AG04450 (cell line): ENCODE results near the gene ITIH3. TPM values are rescaled to one million over a fixed set of nuclear protein-coding genes. Genes with fewer than 3 reads are reported as not detected.

ENCODE experiments used
- CTCF ChIA-PET: fragments of 300-600, 350-600 bp; formaldehyde crosslinking; extraction: SDS; loops from one replicate; lab custom pipeline; 2022; ENCODE audit warnings: antibody characterized with exemption, inconsistent platforms; lab: Charles Lee
- POLR2A ChIA-PET: fragments of 350-600 bp; formaldehyde crosslinking; extraction: SDS; loops from one replicate; lab custom pipeline; 2021; ENCODE audit warnings: antibody characterized with exemption, inconsistent platforms; lab: Yijun Ruan, JAX
- DNase-seq: peaks from one replicate; pipeline ENCODE4 v3.0.0-alpha.2; 2011; ENCODE audit warnings: low read depth, low spot score
- H3K27ac ChIP-seq: one replicate; pipeline ENCODE4 v1.5.1; 2012; ENCODE audit warnings: low read depth, low read length, control low read depth
- H3K27me3 ChIP-seq: one replicate; pipeline ENCODE4 v1.6.0; 2012; ENCODE audit warnings: low read length; ENCODE audit not compliant: control insufficient read depth, insufficient read depth
- H3K4me3 ChIP-seq: 2 replicates; pipeline ENCODE4 v1.5.1; 2011; ENCODE audit warnings: mild to moderate bottlenecking, low read depth, low read length, control low read depth
- H3K9me3 ChIP-seq: 2 replicates; pipeline ENCODE4 v1.5.1; 2012; ENCODE audit warnings: low read length; ENCODE audit not compliant: control insufficient read depth, insufficient read depth
- CTCF ChIP-seq: IDR thresholded peaks from 2 replicates; pipeline ENCODE4 v1.5.1; 2011; ENCODE audit warnings: low read depth, low read length, control low read depth, inconsistent platforms
- polyA plus RNA-seq: library from polyadenylated mRNA; depleted of rRNA; stranded (reverse); fragments of >200 nt; gene quantifications from 2 replicates; pipeline ENCODE4 v1.2.3, GENCODE V29; 2011

Gene ITIH3
- polyA plus RNA-seq, 1 experiment: 0.72 TPM

- Histone ChIP-seq H3K27ac (no peak overlapping the region), H3K27me3 (peaks cover 21% of the 10 kb centered on the region), H3K9me3 (no peaks in the 10 kb centered on the region; the same call in 1 of the 2 replicates), H3K4me3 (no peak overlapping the region)
- POLR2A ChIA-PET: no interaction called here
- CTCF ChIA-PET: no interaction called here
- no peak for DNase-seq
- no peak for TF ChIP-seq CTCF
Measured at GRCh38 chr3:52788890-52789745, 5.5 kb upstream of the ITIH3 start.

- ChIA-PET CTCF (no interaction called here), POLR2A (no interaction called here)
- no peak overlapping the region for H3K27ac ChIP-seq
- H3K27me3 ChIP-seq: peaks cover 21% of the 10 kb centered on the region
- DNase-seq: no peak
- no peak for TF ChIP-seq CTCF
- no peak overlapping the region for H3K4me3 ChIP-seq
- no peaks in the 10 kb centered on the region; the same call in 1 of the 2 replicates for H3K9me3 ChIP-seq
Measured at GRCh38 chr3:52789746-52790040, 4.9 kb upstream of the ITIH3 start.

GRCh38 chr3:52790337-52790736 lies 4.3 kb upstream of the ITIH3 start:
- POLR2A ChIA-PET: no interaction called here
- CTCF ChIA-PET: interaction anchor here (1.6 kb wide), 1 partner anchor 30 kb away, joined by 4 read pairs; no protein-coding TSS in a partner anchor
- no peak for DNase-seq
- Histone ChIP-seq H3K27ac (no peak overlapping the region), H3K9me3 (no peaks in the 10 kb centered on the region; the same call in 1 of the 2 replicates), H3K27me3 (peaks cover 21% of the 10 kb centered on the region), H3K4me3 (no peak overlapping the region)
- TF ChIP-seq CTCF: no peak

- Histone ChIP-seq H3K27me3 (peaks cover 21% of the 10 kb centered on the region), H3K4me3 (no peak overlapping the region), H3K9me3 (no peaks in the 10 kb centered on the region; the same call in 1 of the 2 replicates), H3K27ac (no peak overlapping the region)
- CTCF ChIA-PET: interaction anchor here (1.6 kb wide), 1 partner anchor 30 kb away, joined by 4 read pairs; no protein-coding TSS in a partner anchor
- POLR2A ChIA-PET: no interaction called here
- TF ChIP-seq CTCF: no peak
- no peak for DNase-seq
Measured at GRCh38 chr3:52790741-52791140, 3.9 kb upstream of the ITIH3 start.

GRCh38 chr3:52791366-52791765 lies 3.2 kb upstream of the ITIH3 start:
- Histone ChIP-seq H3K9me3 (no peaks in the 10 kb centered on the region; the same call in 1 of the 2 replicates), H3K27ac (no peak overlapping the region), H3K4me3 (no peak overlapping the region), H3K27me3 (peaks cover 17% of the 10 kb centered on the region)
- ChIA-PET POLR2A (no interaction called here), CTCF (interaction anchor here (1.6 kb wide), 1 partner anchor 29 kb away, joined by 4 read pairs; no protein-coding TSS in a partner anchor)
- DNase-seq: no peak
- TF ChIP-seq CTCF: no peak
